WTC11 (cell line): ENCODE data around the gene CMTM4.

ENCODE experiments used
- ATF6 ChIP-seq: sonication (generic); formaldehyde crosslinking; IDR thresholded peaks from 2 replicates; pipeline ENCODE4 v1.8.1; 2023; ENCODE audit warnings: mild to moderate bottlenecking, missing genetic modification reagents
- CTCF ChIP-seq: fragments of 200-600 bp; IDR thresholded peaks from 2 replicates; pipeline ENCODE4 v1.8.0; 2022; ENCODE audit warnings: antibody characterized with exemption
- ETV6 ChIP-seq: sonication (generic); formaldehyde crosslinking; IDR thresholded peaks from 2 replicates; pipeline ENCODE4 v1.8.1; 2022; ENCODE audit warnings: mild to moderate bottlenecking, missing genetic modification reagents
- FOXK1 ChIP-seq: sonication (generic); formaldehyde crosslinking; IDR thresholded peaks from 2 replicates; pipeline ENCODE4 v1.8.0; 2022; ENCODE audit warnings: mild to moderate bottlenecking, moderate library complexity, missing genetic modification reagents
- HMGXB4 ChIP-seq: sonication (generic); formaldehyde crosslinking; IDR thresholded peaks from 2 replicates; pipeline ENCODE4 v1.8.1; 2023; ENCODE audit warnings: mild to moderate bottlenecking, moderate library complexity, missing genetic modification reagents
- MAX ChIP-seq: sonication (generic); formaldehyde crosslinking; IDR thresholded peaks from 2 replicates; pipeline ENCODE4 v1.8.0; 2022; ENCODE audit warnings: mild to moderate bottlenecking, missing genetic modification reagents
- TP53 ChIP-seq: sonication (generic); formaldehyde crosslinking; IDR thresholded peaks from 2 replicates; pipeline ENCODE4 v1.8.1; 2023; ENCODE audit warnings: mild to moderate bottlenecking, missing genetic modification reagents
- ZNF281 ChIP-seq: sonication (generic); formaldehyde crosslinking; IDR thresholded peaks from 2 replicates; pipeline ENCODE4 v1.8.0; 2023; ENCODE audit warnings: mild to moderate bottlenecking, missing genetic modification reagents

GRCh38 chr16:66634527-66635196, 61.9 kb downstream of the CMTM4 start:
- TF ChIP-seq FOXK1 (CRISPR knock-in tag): no peak
- no peak for TF ChIP-seq HMGXB4 (CRISPR knock-in tag)
- TF ChIP-seq CTCF: no peak
- TF ChIP-seq TP53: no peak
- TF ChIP-seq ETV6 (CRISPR knock-in tag): no peak
- TF ChIP-seq ZNF281 (CRISPR knock-in tag): no peak
- TF ChIP-seq ATF6 (CRISPR knock-in tag): no peak
- no peak for TF ChIP-seq MAX (CRISPR knock-in tag)
